Neural crest cell (in vitro differentiated cells): Measurements from ENCODE around the gene SHROOM2. TPM values are rescaled to one million over a fixed set of nuclear protein-coding genes. Genes with fewer than 3 reads are reported as not detected.

Experiments
- DNase-seq: peaks from one replicate; pipeline ENCODE4 v3.0.0; 2021; ENCODE audit warnings: low read depth, mixed read lengths, low spot score
- H3K27ac Mint-ChIP-seq: one replicate; pipeline ENCODE4 v1.8.0; 2021; ENCODE audit warnings: mild to moderate bottlenecking, mixed read lengths; ENCODE audit not compliant: unreplicated experiment
- H3K27me3 Mint-ChIP-seq: 2 replicates; pipeline ENCODE4 v1.8.0; 2021; ENCODE audit warnings: low read depth, mild to moderate bottlenecking, mixed read lengths
- H3K36me3 Mint-ChIP-seq: 2 replicates; pipeline ENCODE4 v1.8.0; 2021; ENCODE audit warnings: low read depth, mild to moderate bottlenecking, mixed read lengths
- H3K4me1 Mint-ChIP-seq: 2 replicates; pipeline ENCODE4 v1.8.0; 2021; ENCODE audit warnings: mixed read lengths
- H3K4me3 Mint-ChIP-seq: one replicate; pipeline ENCODE4 v1.8.0; 2021; ENCODE audit warnings: mild to moderate bottlenecking, mixed read lengths
- H3K9me3 Mint-ChIP-seq: 2 replicates; pipeline ENCODE4 v1.8.0; 2021; ENCODE audit warnings: mixed read lengths
- total RNA-seq: library from RNA; stranded (reverse); gene quantifications from 2 replicates; pipeline ENCODE4 v1.2.1, GENCODE V29; 2021
- TF ChIP-seq, protein P1 (sequence below): fragments of 200-600 bp; sonication (generic); conservative IDR thresholded peaks from 2 replicates; pipeline ENCODE4 v1.5.0; 2021; ENCODE audit warnings: antibody characterized with exemption, mild to moderate bottlenecking

Gene SHROOM2
- total RNA-seq, 1 donor from 2014 or later: 11.1 TPM

DNA sequence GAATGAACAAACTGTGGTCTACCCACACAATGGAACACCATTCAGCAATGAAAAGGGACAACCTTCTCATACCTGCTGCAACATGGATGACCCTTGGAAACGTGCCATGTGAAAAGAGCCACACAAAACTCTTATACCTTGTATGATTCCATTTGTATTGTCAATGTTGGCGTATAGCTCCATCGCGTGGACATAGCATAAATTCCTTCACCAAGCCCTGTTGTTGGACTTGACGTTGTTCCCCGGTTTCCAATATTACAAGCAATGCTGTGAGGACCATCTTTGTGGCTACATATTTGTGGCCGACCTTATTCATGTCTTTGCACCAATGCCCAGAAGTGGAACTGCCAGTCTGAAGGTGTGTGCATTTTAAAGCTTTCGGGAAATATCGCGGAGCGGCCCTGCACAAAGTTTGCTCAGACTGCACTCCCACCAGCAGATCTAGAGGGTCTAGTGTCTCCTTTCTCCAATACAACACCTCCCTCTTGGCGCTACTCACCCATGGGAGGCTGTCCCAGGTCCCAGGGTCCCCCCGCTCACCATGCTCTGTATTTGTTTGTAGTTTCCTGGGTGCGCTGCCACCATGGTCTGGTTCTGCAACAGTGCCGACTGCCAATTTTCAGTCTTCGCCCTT, 180.7 kb downstream of the SHROOM2 start, which contains the start of gene CLDN34:
Gene CLDN34 (plus strand): TSS at position 584 of the 634 bp plus-strand sequence. CDS start 0 bp downstream, at position 584.
- no peak for DNase-seq
- Mint-ChIP-seq H3K36me3 (peaks cover 8% of the 10 kb centered on the region), H3K4me1 (no peaks in the 10 kb centered on the region), H3K9me3 (peaks cover 4% of the 10 kb centered on the region), H3K4me3 (no peak within 1 kb of the TSS), H3K27me3 (peaks cover 2% of the 10 kb centered on the region), H3K27ac (no peak within 1 kb of the TSS)
- TF ChIP-seq, protein P1, sequence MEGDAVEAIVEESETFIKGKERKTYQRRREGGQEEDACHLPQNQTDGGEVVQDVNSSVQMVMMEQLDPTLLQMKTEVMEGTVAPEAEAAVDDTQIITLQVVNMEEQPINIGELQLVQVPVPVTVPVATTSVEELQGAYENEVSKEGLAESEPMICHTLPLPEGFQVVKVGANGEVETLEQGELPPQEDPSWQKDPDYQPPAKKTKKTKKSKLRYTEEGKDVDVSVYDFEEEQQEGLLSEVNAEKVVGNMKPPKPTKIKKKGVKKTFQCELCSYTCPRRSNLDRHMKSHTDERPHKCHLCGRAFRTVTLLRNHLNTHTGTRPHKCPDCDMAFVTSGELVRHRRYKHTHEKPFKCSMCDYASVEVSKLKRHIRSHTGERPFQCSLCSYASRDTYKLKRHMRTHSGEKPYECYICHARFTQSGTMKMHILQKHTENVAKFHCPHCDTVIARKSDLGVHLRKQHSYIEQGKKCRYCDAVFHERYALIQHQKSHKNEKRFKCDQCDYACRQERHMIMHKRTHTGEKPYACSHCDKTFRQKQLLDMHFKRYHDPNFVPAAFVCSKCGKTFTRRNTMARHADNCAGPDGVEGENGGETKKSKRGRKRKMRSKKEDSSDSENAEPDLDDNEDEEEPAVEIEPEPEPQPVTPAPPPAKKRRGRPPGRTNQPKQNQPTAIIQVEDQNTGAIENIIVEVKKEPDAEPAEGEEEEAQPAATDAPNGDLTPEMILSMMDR: no peak

DNA sequence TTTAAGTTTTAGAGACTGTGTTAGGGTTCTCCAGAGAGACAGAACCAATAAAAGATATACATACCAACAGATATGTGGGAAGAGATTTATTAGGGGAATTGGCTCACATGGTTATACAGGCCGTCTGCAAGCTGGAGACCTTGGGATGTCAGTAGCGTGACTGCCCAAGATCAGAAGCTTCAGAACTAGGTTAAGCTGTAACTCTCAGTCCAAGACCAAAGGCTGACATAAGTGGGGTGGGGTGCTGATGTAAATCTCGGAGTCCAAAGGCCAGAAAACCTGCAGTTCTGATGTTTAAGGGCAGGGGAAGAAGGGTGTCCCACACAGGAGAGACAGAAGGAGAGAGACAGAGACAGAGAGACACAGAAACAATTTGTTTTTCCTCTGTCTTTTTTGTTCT, 191.4 kb downstream of the SHROOM2 start:
- H3K27ac Mint-ChIP-seq: no peak overlapping the region
- peaks cover 14% of the 10 kb centered on the region for H3K4me1 Mint-ChIP-seq
- H3K27me3 Mint-ChIP-seq: no peaks in the 10 kb centered on the region
- no peak for DNase-seq
- H3K36me3 Mint-ChIP-seq: peaks cover 10% of the 10 kb centered on the region
- H3K4me3 Mint-ChIP-seq: no peak overlapping the region
- TF ChIP-seq, protein P1: no peak
- peaks cover 11% of the 10 kb centered on the region for H3K9me3 Mint-ChIP-seq

DNA sequence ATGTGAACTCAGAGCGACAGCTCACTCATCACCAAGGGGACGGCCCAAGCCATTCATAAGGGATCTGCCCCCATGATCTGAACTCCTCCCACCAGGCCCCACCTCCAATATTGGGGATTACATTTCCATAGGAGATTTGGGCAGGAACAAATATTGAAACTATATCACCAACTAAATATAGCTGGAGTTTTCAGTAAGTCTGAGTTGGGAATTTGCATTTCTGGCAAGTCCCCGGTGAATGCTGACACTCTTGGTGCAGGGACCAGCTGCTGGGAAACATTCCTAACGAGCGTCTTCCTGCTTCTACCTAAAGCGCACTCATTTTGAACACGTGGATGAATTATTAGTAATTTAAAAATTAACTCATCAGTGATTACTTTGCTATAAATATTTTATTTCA, 194.2 kb downstream of the SHROOM2 start:
- Mint-ChIP-seq H3K4me1 (peaks cover 14% of the 10 kb centered on the region), H3K4me3 (no peak overlapping the region), H3K36me3 (peaks cover 11% of the 10 kb centered on the region), H3K9me3 (peaks cover 10% of the 10 kb centered on the region), H3K27me3 (no peaks in the 10 kb centered on the region), H3K27ac (no peak overlapping the region)
- TF ChIP-seq, protein P1: no peak
- DNase-seq: no peak

DNA sequence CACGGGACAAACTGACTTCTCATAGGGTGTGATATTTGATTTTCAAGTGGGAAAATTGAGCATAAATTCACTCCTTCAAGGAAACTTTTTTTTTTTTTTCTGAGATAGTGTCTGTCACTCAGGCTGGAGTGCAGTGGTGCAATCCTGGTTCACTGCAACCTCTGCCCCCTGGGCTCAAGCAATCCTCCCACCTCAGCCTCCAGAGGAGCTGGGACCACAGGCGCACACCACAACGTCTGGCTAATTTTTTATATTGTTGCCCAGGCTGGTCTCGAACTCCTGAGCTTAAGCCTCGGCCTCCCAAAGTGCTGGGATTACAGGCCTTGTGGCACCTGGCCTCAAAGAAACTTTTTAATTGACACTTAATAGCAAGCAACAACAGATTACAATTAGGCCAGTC, 194.7 kb downstream of the SHROOM2 start:
- TF ChIP-seq, protein P1: no peak
- Mint-ChIP-seq H3K4me3 (no peak overlapping the region), H3K9me3 (peaks cover 8% of the 10 kb centered on the region), H3K27ac (no peak overlapping the region), H3K36me3 (peaks cover 9% of the 10 kb centered on the region), H3K4me1 (peaks cover 14% of the 10 kb centered on the region), H3K27me3 (no peaks in the 10 kb centered on the region)
- DNase-seq: no peak

DNA sequence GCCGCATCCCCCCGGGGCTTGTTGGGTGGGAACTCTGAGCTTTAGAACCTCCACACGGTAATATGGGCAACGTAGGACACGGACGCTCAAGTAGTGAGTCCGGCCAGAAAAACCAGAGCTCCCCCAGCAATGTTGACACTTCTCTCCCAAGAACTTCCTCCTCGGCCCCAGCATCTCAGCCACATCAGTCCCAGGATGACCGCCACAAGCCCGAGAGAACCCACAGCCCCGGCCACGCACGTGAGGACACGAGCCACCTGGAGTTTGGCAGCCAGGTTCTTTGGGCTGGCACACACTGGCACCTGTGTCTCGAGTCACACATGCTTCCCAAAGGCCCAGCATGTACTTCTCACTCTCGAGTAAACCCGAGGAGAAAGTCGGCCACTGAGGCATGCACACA, 197.2 kb downstream of the SHROOM2 start:
- Mint-ChIP-seq H3K27me3 (no peaks in the 10 kb centered on the region), H3K4me3 (no peak overlapping the region), H3K4me1 (peaks cover 14% of the 10 kb centered on the region), H3K27ac (no peak overlapping the region), H3K9me3 (peaks cover 5% of the 10 kb centered on the region), H3K36me3 (peaks cover 7% of the 10 kb centered on the region)
- no peak for DNase-seq
- TF ChIP-seq, protein P1: no peak
